GM23338 (cell line): ENCODE results near the gene EPB41L5.

Experiments
- CREB1 ChIP-seq: fragments of 250-450 bp; sonication (Bioruptor Pico); IDR thresholded peaks from 2 replicates; pipeline ENCODE4 v1.5.0; 2020; ENCODE audit warnings: low read depth, mild to moderate bottlenecking, moderate library complexity
- CTCF ChIP-seq, 2 experiments: fragments of 200-600 bp in 1 of 2; sonication (generic) in 1 of 2; conservative IDR thresholded peaks; 2 replicates each; pipeline versions ENCODE4 v1.5.1 to v1.6.1; 2016 to 2017; ENCODE audit warnings: antibody characterized with exemption in 2 of 2, low read depth in 2 of 2, mild to moderate bottlenecking in 2 of 2, moderate library complexity in 1 of 2
- ETS1 ChIP-seq: IDR thresholded peaks from 2 replicates; pipeline ENCODE4 v1.6.1; 2016; ENCODE audit warnings: antibody characterized with exemption
- EZH2 ChIP-seq: fragments of 200-600 bp; sonication (generic); IDR thresholded peaks from one replicate; pipeline ENCODE4 v1.8.0; 2017; ENCODE audit warnings: antibody characterized with exemption, mild to moderate bottlenecking, low read depth; ENCODE audit not compliant: unreplicated experiment
- EZH2phosphoT487 ChIP-seq: fragments of 200-600 bp; sonication (generic); IDR thresholded peaks from one replicate; pipeline ENCODE4 v1.8.1; 2018; ENCODE audit warnings: antibody characterized with exemption; ENCODE audit not compliant: unreplicated experiment
- POLR2AphosphoS5 ChIP-seq: IDR thresholded peaks from 2 replicates; pipeline ENCODE4 v1.6.1; 2016; ENCODE audit warnings: antibody characterized with exemption, low read depth
- STAT1 ChIP-seq: IDR thresholded peaks from one replicate; pipeline ENCODE4 v1.6.1; 2016; ENCODE audit warnings: antibody characterized with exemption; ENCODE audit not compliant: unreplicated experiment
- ZNF331 ChIP-seq: fragments of 250-450 bp; sonication (Bioruptor Pico); IDR thresholded peaks from 2 replicates; pipeline ENCODE4 v1.5.0; 2020; ENCODE audit warnings: low read depth, mild to moderate bottlenecking, moderate library complexity

DNA sequence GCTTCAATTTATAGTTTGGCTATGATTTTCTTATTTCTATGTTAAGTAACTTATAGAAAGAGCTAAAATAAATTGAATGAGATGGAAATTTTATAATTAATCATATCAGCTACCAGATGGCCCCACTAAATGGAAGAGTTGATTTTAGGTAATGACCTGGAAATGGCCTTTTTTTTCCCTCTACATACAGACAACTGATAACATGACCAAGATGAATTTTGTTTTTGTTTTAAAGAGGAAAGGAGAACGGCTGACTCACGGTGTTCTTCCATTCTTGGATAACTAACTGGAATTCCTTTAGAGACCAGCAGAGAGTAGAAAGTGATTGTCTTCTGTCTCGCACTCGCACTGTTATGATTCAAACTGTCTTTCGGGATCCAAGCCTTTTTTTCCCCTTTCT, 119.3 kb downstream of the EPB41L5 start:
- TF ChIP-seq CTCF (conservative IDR thresholded peaks at IDR 0.05; ENCODE audit: low read depth in 2 of 2), result no peak
- TF ChIP-seq POLR2AphosphoS5, result no peak
- no peak for TF ChIP-seq EZH2
- TF ChIP-seq ZNF331 (CRISPR knock-in tag), result no peak
- no peak for TF ChIP-seq ETS1
- no peak for TF ChIP-seq EZH2phosphoT487
- TF ChIP-seq STAT1, result no peak
- TF ChIP-seq CREB1 (CRISPR knock-in tag), result no peak
